ENCODE measurements around the gene GRAMD4.

DNA sequence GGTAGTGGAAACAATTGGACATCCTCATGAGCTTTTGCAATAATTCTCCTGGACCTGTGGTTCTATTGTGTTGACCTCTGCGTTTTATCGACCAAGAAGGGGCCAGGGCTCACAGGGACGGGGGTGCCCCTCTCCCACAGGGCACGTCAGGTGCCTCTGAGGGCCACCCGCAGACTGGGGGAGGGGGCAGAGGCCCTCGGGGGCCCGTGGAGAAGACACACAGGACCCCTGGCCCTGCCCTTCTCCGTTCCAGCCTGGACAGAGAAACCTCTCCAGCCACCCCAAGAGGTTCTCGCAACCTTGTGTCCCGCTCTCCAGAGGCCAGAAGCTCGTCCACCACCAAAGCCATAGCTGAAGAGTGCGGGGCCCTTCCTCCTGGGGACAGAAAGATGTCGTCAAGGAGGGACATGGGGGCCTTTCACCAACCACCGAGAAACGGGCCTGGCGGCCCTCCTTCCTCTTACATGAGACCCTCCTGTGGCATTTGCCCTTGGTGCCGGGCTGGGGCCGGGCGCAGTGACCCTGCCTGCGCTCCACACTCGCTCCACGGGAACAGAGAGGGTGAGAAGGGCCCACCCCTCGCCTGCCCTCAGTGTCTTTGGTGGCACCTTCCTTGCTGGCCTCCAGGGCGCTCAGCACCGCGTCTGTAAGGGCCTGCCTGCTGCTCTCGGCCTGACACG, 57.3 kb downstream of the GRAMD4 start:
- TF ChIP-seq, protein P1, sequence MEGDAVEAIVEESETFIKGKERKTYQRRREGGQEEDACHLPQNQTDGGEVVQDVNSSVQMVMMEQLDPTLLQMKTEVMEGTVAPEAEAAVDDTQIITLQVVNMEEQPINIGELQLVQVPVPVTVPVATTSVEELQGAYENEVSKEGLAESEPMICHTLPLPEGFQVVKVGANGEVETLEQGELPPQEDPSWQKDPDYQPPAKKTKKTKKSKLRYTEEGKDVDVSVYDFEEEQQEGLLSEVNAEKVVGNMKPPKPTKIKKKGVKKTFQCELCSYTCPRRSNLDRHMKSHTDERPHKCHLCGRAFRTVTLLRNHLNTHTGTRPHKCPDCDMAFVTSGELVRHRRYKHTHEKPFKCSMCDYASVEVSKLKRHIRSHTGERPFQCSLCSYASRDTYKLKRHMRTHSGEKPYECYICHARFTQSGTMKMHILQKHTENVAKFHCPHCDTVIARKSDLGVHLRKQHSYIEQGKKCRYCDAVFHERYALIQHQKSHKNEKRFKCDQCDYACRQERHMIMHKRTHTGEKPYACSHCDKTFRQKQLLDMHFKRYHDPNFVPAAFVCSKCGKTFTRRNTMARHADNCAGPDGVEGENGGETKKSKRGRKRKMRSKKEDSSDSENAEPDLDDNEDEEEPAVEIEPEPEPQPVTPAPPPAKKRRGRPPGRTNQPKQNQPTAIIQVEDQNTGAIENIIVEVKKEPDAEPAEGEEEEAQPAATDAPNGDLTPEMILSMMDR (conservative IDR thresholded peaks at IDR 0.05), result no peak
- TF ChIP-seq EZH2 (IDR thresholded peaks at IDR 0.05; ENCODE audit: low read depth), result no peak
